Measurements from ENCODE around the gene GLMN.

- no peak for TF ChIP-seq CTCF (IDR thresholded peaks at IDR 0.05)
- no peak for TF ChIP-seq POLR2A (IDR thresholded peaks at IDR 0.05)
Observed at GRCh38 chr1:92273039-92273438, 25.7 kb downstream of the GLMN start.

All from thyroid gland (tissue), 4 donors.